ENCODE measurements around the gene SCO1.

Gene SCO1

DNA sequence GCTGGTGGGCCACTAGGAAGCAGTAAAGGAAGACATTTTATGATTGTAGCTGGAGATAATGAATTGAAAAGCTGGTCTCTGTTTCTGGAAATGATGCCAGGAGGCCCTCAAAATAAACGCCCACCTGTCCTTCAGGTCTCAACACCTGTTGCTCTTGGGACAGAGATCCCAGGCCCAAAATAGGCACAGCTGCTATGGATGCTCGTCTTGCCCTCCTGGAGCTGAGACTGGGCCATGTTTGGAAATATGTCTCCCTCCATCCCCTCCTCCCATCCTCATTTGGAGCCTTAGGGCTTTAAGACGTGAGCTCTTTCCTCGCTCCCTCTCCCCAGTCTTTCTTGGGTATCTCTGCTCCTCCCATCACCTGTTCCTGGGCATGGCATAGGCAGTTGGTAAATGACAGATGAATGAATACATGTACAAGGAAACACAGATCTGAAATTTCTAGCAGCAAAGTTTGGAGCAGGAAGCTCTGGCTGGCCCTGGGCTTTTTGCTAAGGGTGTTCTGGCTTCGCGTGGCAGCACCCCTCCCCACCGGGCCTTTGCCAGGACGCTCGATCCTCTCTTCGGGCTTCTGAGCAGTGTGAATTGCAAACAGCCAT, 73.5 kb downstream of the SCO1 start:
- H3K4me3 Mint-ChIP-seq: peak overlapping the region in 2 of 3 experiments; percentile 76 to 87
- H3K4me1 Mint-ChIP-seq: peaks cover 25% of the 10 kb centered on the region
- TF ChIP-seq, protein P1, sequence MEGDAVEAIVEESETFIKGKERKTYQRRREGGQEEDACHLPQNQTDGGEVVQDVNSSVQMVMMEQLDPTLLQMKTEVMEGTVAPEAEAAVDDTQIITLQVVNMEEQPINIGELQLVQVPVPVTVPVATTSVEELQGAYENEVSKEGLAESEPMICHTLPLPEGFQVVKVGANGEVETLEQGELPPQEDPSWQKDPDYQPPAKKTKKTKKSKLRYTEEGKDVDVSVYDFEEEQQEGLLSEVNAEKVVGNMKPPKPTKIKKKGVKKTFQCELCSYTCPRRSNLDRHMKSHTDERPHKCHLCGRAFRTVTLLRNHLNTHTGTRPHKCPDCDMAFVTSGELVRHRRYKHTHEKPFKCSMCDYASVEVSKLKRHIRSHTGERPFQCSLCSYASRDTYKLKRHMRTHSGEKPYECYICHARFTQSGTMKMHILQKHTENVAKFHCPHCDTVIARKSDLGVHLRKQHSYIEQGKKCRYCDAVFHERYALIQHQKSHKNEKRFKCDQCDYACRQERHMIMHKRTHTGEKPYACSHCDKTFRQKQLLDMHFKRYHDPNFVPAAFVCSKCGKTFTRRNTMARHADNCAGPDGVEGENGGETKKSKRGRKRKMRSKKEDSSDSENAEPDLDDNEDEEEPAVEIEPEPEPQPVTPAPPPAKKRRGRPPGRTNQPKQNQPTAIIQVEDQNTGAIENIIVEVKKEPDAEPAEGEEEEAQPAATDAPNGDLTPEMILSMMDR (IDR thresholded peaks at IDR 0.05; ENCODE audit: unreplicated experiment in 3 of 3): no peak
- no peaks in the 10 kb centered on the region for H3K27me3 Mint-ChIP-seq (ENCODE audit: low read depth)
- no peaks in the 10 kb centered on the region for H3K36me3 Mint-ChIP-seq (ENCODE audit: low read depth)
- H3K27ac Mint-ChIP-seq: peak overlapping the region; percentile 76 to 91 (median 82)
- H3K9me3 Mint-ChIP-seq: no peaks in the 10 kb centered on the region

DNA sequence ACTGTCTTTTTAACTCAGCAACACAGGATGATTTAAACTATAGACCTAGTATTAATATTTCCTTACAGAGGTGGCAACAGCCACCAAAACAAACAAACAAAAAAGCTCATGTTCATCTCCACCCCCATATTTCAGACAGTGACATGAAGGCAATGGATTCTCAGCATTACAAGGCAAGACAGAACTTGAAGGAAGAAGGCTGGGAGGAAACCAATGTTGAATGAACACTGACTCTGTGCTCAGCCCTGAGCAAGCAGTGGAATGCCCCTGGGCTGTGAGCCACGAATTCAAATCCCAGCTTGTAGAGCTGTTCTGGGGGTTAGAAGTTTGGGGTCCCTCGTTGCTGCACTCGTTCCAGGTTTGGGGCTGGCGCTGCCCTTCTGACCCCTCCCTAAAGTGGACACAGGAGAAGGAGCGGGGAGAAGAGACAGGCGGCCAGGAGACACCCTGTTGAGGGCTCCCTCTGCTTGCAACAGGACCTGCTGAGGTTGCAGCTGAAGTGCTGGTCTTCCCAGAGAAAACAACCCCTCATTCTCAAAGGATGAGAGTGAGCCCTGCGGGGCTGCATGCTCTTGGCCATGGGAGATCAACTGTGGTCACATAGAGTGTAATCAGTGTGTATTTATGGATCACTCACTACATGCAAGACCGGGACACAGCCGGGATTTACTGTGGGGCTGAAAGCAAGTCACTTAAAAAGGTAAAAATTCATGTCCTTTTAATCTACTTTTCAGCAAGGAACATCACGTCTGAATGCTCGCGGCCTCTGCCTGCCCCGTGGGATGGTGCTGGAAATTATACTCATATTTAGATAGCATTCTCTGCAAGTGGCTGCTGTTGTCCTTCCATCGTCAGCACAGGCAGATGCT, 74.5 kb downstream of the SCO1 start:
- Mint-ChIP-seq H3K27me3 (ENCODE audit: low read depth) (no peaks in the 10 kb centered on the region), H3K4me1 (peaks cover 32% of the 10 kb centered on the region), H3K36me3 (ENCODE audit: low read depth) (no peaks in the 10 kb centered on the region), H3K4me3 (peak overlapping the region in 2 of 3 experiments; percentile 76 to 87), H3K9me3 (no peaks in the 10 kb centered on the region), H3K27ac (peak overlapping the region; percentile 76 to 91 (median 82))
- TF ChIP-seq, protein P1 (IDR thresholded peaks at IDR 0.05; ENCODE audit: unreplicated experiment in 3 of 3): no peak

Data from nephron (organoid).